RWPE2 (cell line): ENCODE data around the gene AGMO.

ENCODE experiments used
- ATAC-seq: fragments of 200-7000 bp; cut with Tn5 transposase; 3 replicates; pipeline ENCODE4 v1.9.1; 2021; ENCODE audit warnings: low read depth
- DNase-seq: peaks from one replicate; pipeline ENCODE4 v3.0.0-alpha.2; 2020; ENCODE audit warnings: low spot score
- H3K27ac ChIP-seq: fragments of 450-650 bp; 2 replicates; pipeline ENCODE4 v1.5.1; 2017; ENCODE audit warnings: mild to moderate bottlenecking; ENCODE audit not compliant: poor library complexity, severe bottlenecking
- H3K27me3 ChIP-seq: fragments of 250-450 bp; sonication (Bioruptor Pico); 2 replicates; pipeline ENCODE4 v1.5.1; 2021; ENCODE audit warnings: mild to moderate bottlenecking, moderate library complexity; ENCODE audit not compliant: insufficient read depth, poor library complexity, severe bottlenecking
- H3K36me3 ChIP-seq: fragments of 250-450 bp; sonication (Bioruptor Pico); 2 replicates; pipeline ENCODE4 v1.5.1; 2020; ENCODE audit warnings: low read depth, mild to moderate bottlenecking, moderate library complexity
- H3K4me1 ChIP-seq: fragments of 250-450 bp; sonication (Bioruptor Pico); 2 replicates; pipeline ENCODE4 v1.5.1; 2021; ENCODE audit warnings: mild to moderate bottlenecking, moderate library complexity; ENCODE audit not compliant: insufficient read depth, poor library complexity, severe bottlenecking
- H3K4me3 ChIP-seq: fragments of 250-450 bp; sonication (Bioruptor Pico); 2 replicates; pipeline ENCODE4 v1.5.1; 2021; ENCODE audit warnings: mild to moderate bottlenecking, moderate library complexity; ENCODE audit not compliant: severe bottlenecking
- H3K9me3 ChIP-seq: fragments of 250-450 bp; sonication (Bioruptor Pico); 2 replicates; pipeline ENCODE4 v1.5.1; 2021; ENCODE audit warnings: mild to moderate bottlenecking, moderate library complexity; ENCODE audit not compliant: severe bottlenecking
- TF ChIP-seq, protein P1 (sequence below): fragments of 450-650 bp; IDR thresholded peaks from one replicate; pipeline ENCODE4 v1.5.1; 2017; ENCODE audit warnings: mild to moderate bottlenecking, moderate library complexity; ENCODE audit not compliant: poor library complexity, severe bottlenecking

Gene AGMO

DNA sequence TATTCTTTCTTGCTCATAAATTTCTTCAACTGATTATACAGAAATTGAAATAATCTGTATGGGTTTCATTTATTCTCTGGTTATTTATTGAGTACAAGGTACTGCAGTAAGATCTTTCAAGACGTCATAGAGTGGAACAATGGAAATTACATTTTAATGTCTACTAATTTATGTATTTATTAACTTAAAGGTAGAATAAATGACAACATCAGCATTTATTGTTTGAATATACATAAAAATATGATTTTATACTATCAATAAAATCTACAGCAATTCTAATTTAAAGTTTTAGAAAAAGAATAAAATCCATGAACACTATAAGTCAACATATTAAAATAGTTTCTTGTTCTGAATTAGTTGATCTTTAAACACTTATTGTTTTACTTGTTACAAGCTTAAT lies 158.5 kb downstream of the AGMO start:
- H3K36me3 ChIP-seq = no peaks in the 10 kb centered on the region
- DNase-seq = no peak
- no peak overlapping the region for H3K4me3 ChIP-seq
- no peaks in the 10 kb centered on the region for H3K9me3 ChIP-seq
- no peak for ATAC-seq
- H3K27me3 ChIP-seq = no peaks in the 10 kb centered on the region
- H3K4me1 ChIP-seq = no peaks in the 10 kb centered on the region
- TF ChIP-seq, protein P1, sequence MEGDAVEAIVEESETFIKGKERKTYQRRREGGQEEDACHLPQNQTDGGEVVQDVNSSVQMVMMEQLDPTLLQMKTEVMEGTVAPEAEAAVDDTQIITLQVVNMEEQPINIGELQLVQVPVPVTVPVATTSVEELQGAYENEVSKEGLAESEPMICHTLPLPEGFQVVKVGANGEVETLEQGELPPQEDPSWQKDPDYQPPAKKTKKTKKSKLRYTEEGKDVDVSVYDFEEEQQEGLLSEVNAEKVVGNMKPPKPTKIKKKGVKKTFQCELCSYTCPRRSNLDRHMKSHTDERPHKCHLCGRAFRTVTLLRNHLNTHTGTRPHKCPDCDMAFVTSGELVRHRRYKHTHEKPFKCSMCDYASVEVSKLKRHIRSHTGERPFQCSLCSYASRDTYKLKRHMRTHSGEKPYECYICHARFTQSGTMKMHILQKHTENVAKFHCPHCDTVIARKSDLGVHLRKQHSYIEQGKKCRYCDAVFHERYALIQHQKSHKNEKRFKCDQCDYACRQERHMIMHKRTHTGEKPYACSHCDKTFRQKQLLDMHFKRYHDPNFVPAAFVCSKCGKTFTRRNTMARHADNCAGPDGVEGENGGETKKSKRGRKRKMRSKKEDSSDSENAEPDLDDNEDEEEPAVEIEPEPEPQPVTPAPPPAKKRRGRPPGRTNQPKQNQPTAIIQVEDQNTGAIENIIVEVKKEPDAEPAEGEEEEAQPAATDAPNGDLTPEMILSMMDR = no peak
- H3K27ac ChIP-seq = no peak overlapping the region

DNA sequence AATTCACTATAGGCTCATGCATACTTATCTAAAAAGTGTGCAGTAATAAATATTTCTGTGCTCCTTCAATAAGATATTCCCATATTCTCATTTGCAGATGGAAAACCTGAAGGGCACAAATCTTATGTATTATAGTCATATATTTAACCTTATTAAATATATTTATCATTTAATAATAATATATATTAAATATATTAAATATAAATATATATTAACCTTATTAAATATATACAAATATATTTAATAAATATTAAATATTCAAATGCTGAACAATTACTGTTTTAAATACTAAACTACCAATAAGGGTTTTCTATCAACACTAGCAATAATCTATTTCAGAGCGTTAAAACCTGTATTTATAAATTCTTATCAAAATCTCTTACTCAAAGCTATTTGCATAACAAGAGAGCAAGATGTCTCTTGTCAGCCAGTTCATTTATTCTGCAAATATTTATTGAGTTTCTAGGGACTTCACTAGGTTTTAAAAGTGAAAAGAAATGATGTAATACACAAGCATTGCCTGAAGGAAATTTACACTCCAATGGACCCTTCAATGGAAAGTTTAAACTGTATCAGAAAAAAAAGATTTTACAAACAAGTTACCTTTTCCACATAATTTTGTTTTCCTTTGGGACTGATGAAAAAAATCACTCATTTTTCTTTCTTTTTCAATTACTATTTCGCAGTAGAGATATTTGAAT lies 159.2 kb downstream of the AGMO start:
- Histone ChIP-seq H3K27ac (no peak overlapping the region), H3K36me3 (no peaks in the 10 kb centered on the region), H3K27me3 (no peaks in the 10 kb centered on the region), H3K4me3 (no peak overlapping the region), H3K4me1 (no peaks in the 10 kb centered on the region), H3K9me3 (no peaks in the 10 kb centered on the region)
- ATAC-seq (no peak), DNase-seq (no peak)
- TF ChIP-seq, protein P1 = no peak

DNA sequence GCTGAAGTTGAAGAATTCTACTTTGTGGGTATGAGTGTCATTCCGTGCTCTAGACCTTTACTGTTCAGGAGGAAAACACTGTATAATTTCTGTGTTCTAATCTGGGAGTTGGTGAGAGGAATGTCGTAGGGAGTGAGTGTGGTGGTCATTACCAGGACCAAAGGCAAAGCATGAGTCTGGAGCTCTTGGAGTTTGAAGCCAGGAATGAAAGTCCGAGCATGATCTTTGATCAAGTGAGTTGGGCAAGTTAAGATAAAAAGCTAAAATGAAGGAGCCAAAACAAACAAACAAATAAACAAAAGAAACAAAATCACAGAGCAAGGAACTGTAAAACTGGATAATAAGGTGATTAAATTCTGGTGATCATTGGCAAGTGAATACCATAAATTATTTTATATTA lies 161.4 kb downstream of the AGMO start:
- TF ChIP-seq, protein P1 = no peak
- DNase-seq = no peak
- no peaks in the 10 kb centered on the region for H3K27me3 ChIP-seq
- no peak for ATAC-seq
- no peaks in the 10 kb centered on the region for H3K4me1 ChIP-seq
- no peaks in the 10 kb centered on the region for H3K9me3 ChIP-seq
- no peak overlapping the region for H3K4me3 ChIP-seq
- no peaks in the 10 kb centered on the region for H3K36me3 ChIP-seq
- H3K27ac ChIP-seq = no peak overlapping the region

DNA sequence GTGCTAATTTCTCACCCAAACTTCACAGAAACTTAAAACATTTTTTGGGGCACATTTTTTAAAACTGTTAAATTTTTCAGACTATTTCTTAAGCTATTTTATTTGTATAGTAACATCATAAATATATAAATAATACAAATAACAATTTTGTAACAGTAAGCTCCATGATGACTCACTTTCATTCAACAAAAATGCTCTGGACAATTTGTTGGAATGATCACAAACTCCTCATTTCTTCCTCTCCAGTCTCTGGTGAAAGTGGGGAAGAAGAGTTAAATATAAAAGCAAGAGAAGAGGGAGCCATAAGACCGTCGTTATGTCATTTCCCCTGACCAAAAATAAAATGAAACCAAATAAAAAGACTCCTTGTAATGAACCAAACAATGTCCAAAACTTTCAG lies 162.4 kb downstream of the AGMO start:
- no peak for DNase-seq
- no peak overlapping the region for H3K4me3 ChIP-seq

More for the DNA sequence above, 162.4 kb downstream of the AGMO start:
- Histone ChIP-seq H3K27ac (no peak overlapping the region), H3K4me1 (no peaks in the 10 kb centered on the region), H3K9me3 (no peaks in the 10 kb centered on the region), H3K36me3 (no peaks in the 10 kb centered on the region), H3K27me3 (no peaks in the 10 kb centered on the region)
- TF ChIP-seq, protein P1 = no peak
- ATAC-seq = no peak
